Measurements from ENCODE around the gene C11orf65. TPM values are rescaled to one million over a fixed set of nuclear protein-coding genes. Genes with fewer than 3 reads are reported as not detected.

C11orf65 gene
- total RNA-seq, 1 donor from 2014 or later = 1.00 TPM

- Mint-ChIP-seq H3K9me3 (ENCODE audit: unreplicated experiment) (no peaks in the 10 kb centered on the region), H3K4me3 (ENCODE audit: unreplicated experiment) (no peak overlapping the region), H3K36me3 (ENCODE audit: low read depth, unreplicated experiment) (no peaks in the 10 kb centered on the region), H3K27me3 (ENCODE audit: low read depth, unreplicated experiment) (no peaks in the 10 kb centered on the region), H3K4me1 (ENCODE audit: low read depth, unreplicated experiment) (peaks cover 8% of the 10 kb centered on the region), H3K27ac (ENCODE audit: unreplicated experiment) (no peak overlapping the region)
- no peak for DNase-seq (ENCODE audit: low read depth)
- Histone ChIP-seq H3K9ac (ENCODE audit: low read length) (no peak overlapping the region), H3K27me3 (ENCODE audit: insufficient read depth, low read length) (no peaks in the 10 kb centered on the region), H3K4me1 (ENCODE audit: insufficient read depth, low read length) (peaks cover 11% of the 10 kb centered on the region), H3K4me2 (ENCODE audit: low read length) (no peak overlapping the region), H3K9me3 (ENCODE audit: insufficient read depth, low read depth, low read length) (no peaks in the 10 kb centered on the region), H3K36me3 (ENCODE audit: insufficient read depth, low read length) (no peaks in the 10 kb centered on the region), H2AFZ (ENCODE audit: low read depth, low read length) (no peak overlapping the region), H3K27ac (ENCODE audit: low read depth, low read length) (no peak overlapping the region), H3K79me2 (ENCODE audit: insufficient read depth, low read length) (peaks cover 11% of the 10 kb centered on the region), H3K4me3 (ENCODE audit: insufficient read depth, low read depth, low read length) (no peak overlapping the region), H4K20me1 (ENCODE audit: insufficient read depth, low read length) (no peaks in the 10 kb centered on the region)
- TF ChIP-seq EZH2 (IDR thresholded peaks at IDR 0.05; ENCODE audit: insufficient read depth, low read length) = no peak
- no peak for TF ChIP-seq CTCF (IDR thresholded peaks at IDR 0.05; ENCODE audit: insufficient read depth, low read depth, low read length)
- no peak for FAIRE-seq
Measured at GRCh38 chr11:108500721-108501120, 33.4 kb upstream of the C11orf65 start.

GRCh38 chr11:108500169-108500568, 32.8 kb upstream of the C11orf65 start:
- Mint-ChIP-seq H3K36me3 (ENCODE audit: low read depth, unreplicated experiment) (no peaks in the 10 kb centered on the region), H3K9me3 (ENCODE audit: unreplicated experiment) (no peaks in the 10 kb centered on the region), H3K27me3 (ENCODE audit: low read depth, unreplicated experiment) (no peaks in the 10 kb centered on the region), H3K4me1 (ENCODE audit: low read depth, unreplicated experiment) (peaks cover 8% of the 10 kb centered on the region), H3K27ac (ENCODE audit: unreplicated experiment) (no peak overlapping the region), H3K4me3 (ENCODE audit: unreplicated experiment) (no peak overlapping the region)
- Histone ChIP-seq H3K36me3 (ENCODE audit: insufficient read depth, low read length) (no peaks in the 10 kb centered on the region), H3K4me1 (ENCODE audit: insufficient read depth, low read length) (peaks cover 11% of the 10 kb centered on the region), H3K4me3 (ENCODE audit: insufficient read depth, low read depth, low read length) (no peak overlapping the region), H3K4me2 (ENCODE audit: low read length) (no peak overlapping the region), H2AFZ (ENCODE audit: low read depth, low read length) (no peak overlapping the region), H3K9me3 (ENCODE audit: insufficient read depth, low read depth, low read length) (no peaks in the 10 kb centered on the region), H3K27ac (ENCODE audit: low read depth, low read length) (no peak overlapping the region), H3K9ac (ENCODE audit: low read length) (no peak overlapping the region), H3K79me2 (ENCODE audit: insufficient read depth, low read length) (peaks cover 15% of the 10 kb centered on the region), H4K20me1 (ENCODE audit: insufficient read depth, low read length) (no peaks in the 10 kb centered on the region), H3K27me3 (ENCODE audit: insufficient read depth, low read length) (no peaks in the 10 kb centered on the region)
- FAIRE-seq (no peak), DNase-seq (ENCODE audit: low read depth) (no peak)
- no peak for TF ChIP-seq EZH2 (IDR thresholded peaks at IDR 0.05; ENCODE audit: insufficient read depth, low read length)
- no peak for TF ChIP-seq CTCF (IDR thresholded peaks at IDR 0.05; ENCODE audit: insufficient read depth, low read depth, low read length)

GRCh38 chr11:108498816-108499408, 31.6 kb upstream of the C11orf65 start:
- H3K4me2 ChIP-seq (ENCODE audit: low read length) = peak overlapping the region; percentile 90
- no peaks in the 10 kb centered on the region for H3K27me3 ChIP-seq (ENCODE audit: insufficient read depth, low read length)
- peak overlapping the region; percentile 90 for H3K9ac ChIP-seq (ENCODE audit: low read length)
- H3K79me2 ChIP-seq (ENCODE audit: insufficient read depth, low read length) = peaks cover 27% of the 10 kb centered on the region
- H2AFZ ChIP-seq (ENCODE audit: low read depth, low read length) = peak overlapping the region; percentile 89
- TF ChIP-seq CTCF (IDR thresholded peaks at IDR 0.05; ENCODE audit: insufficient read depth, low read depth, low read length) (no peak), EZH2 (IDR thresholded peaks at IDR 0.05; ENCODE audit: insufficient read depth, low read length) (no peak)
- Mint-ChIP-seq H3K27me3 (ENCODE audit: low read depth, unreplicated experiment) (no peaks in the 10 kb centered on the region), H3K4me3 (ENCODE audit: unreplicated experiment) (peak overlapping the region; percentile 90), H3K4me1 (ENCODE audit: low read depth, unreplicated experiment) (peaks cover 8% of the 10 kb centered on the region), H3K36me3 (ENCODE audit: low read depth, unreplicated experiment) (no peaks in the 10 kb centered on the region), H3K9me3 (ENCODE audit: unreplicated experiment) (no peaks in the 10 kb centered on the region), H3K27ac (ENCODE audit: unreplicated experiment) (peak overlapping the region; percentile 98)
- peak overlapping the region; percentile 78 for H3K4me3 ChIP-seq (ENCODE audit: insufficient read depth, low read depth, low read length)
- no peaks in the 10 kb centered on the region for H3K9me3 ChIP-seq (ENCODE audit: insufficient read depth, low read depth, low read length)
- DNase-seq (ENCODE audit: low read depth) (no peak), FAIRE-seq (no peak)
- H3K27ac ChIP-seq (ENCODE audit: low read depth, low read length) = peak overlapping the region; percentile 92
- peaks cover 11% of the 10 kb centered on the region for H3K4me1 ChIP-seq (ENCODE audit: insufficient read depth, low read length)
- no peaks in the 10 kb centered on the region for H3K36me3 ChIP-seq (ENCODE audit: insufficient read depth, low read length)
- H4K20me1 ChIP-seq (ENCODE audit: insufficient read depth, low read length) = no peaks in the 10 kb centered on the region
